HepG2 (cell line): ENCODE data around the gene CTF1. TPM values are rescaled to one million over a fixed set of nuclear protein-coding genes. Genes with fewer than 3 reads are reported as not detected.

Source experiments
- ARHGAP35 ChIP-seq: sonication (generic); formaldehyde crosslinking; IDR thresholded peaks from 2 replicates; pipeline ENCODE4 v1.9.0; 2022; ENCODE audit warnings: mild to moderate bottlenecking, inconsistent platforms, moderate library complexity, missing genetic modification reagents, borderline replicate concordance
- ARNTL ChIP-seq: sonication (generic); formaldehyde crosslinking; IDR thresholded peaks from 2 replicates; pipeline ENCODE4 v1.4.0; 2020; ENCODE audit warnings: mild to moderate bottlenecking, missing genetic modification reagents
- DR1 ChIP-seq: sonication (generic); formaldehyde crosslinking; IDR thresholded peaks from 2 replicates; pipeline ENCODE4 v1.8.0; 2021; ENCODE audit warnings: mild to moderate bottlenecking, missing genetic modification reagents, inconsistent platforms
- FOXP1 ChIP-seq, 2 experiments: fragments of 450-650 bp in 1 of 2; IDR thresholded peaks; 2 replicates each; pipeline ENCODE4 v1.6.1; 2017 to 2018; ENCODE audit warnings: antibody characterized with exemption in 1 of 2
- GPBP1L1 ChIP-seq: sonication (generic); formaldehyde crosslinking; IDR thresholded peaks from 2 replicates; pipeline ENCODE4 v1.5.0; 2020; ENCODE audit warnings: mild to moderate bottlenecking, missing genetic modification reagents
- KLF6 ChIP-seq: IDR thresholded peaks from 2 replicates; pipeline ENCODE4 v1.8.0; 2016; ENCODE audit warnings: missing biosample characterization, missing genetic modification reagents
- MYC ChIP-seq: sonication (generic); formaldehyde crosslinking; IDR thresholded peaks from 2 replicates; pipeline ENCODE4 v1.9.0; 2021; ENCODE audit warnings: missing genetic modification reagents, borderline replicate concordance
- PLRG1 ChIP-seq: fragments of 450-650 bp; conservative IDR thresholded peaks from 2 replicates; pipeline ENCODE4 v1.6.1; 2016
- SP1 ChIP-seq, 2 experiments: fragments of 450-650 bp in 1 of 2; sonication (generic) in 1 of 2; formaldehyde crosslinking in 1 of 2; IDR thresholded peaks; 2 replicates each; pipeline versions ENCODE4 v1.4.0 to v1.6.1; 2016 to 2020; ENCODE audit warnings: missing genetic modification reagents in 1 of 2
- SP4 ChIP-seq: sonication (generic); formaldehyde crosslinking; IDR thresholded peaks from 2 replicates; pipeline ENCODE4 v1.8.1; 2023; ENCODE audit warnings: mild to moderate bottlenecking, missing genetic modification reagents
- SRSF4 ChIP-seq: fragments of 200-400 bp; formaldehyde crosslinking; IDR thresholded peaks from one replicate; pipeline ENCODE4 v1.6.1; 2018; ENCODE audit warnings: mild to moderate bottlenecking, low read depth, low read length, moderate library complexity; ENCODE audit not compliant: poor library complexity, severe bottlenecking
- STAT5B ChIP-seq: sonication (generic); formaldehyde crosslinking; IDR thresholded peaks from 2 replicates; pipeline ENCODE4 v1.4.0; 2020; ENCODE audit warnings: missing genetic modification reagents
- TAF1 ChIP-seq: sonication (generic); formaldehyde crosslinking; IDR thresholded peaks from 2 replicates; pipeline ENCODE4 v1.4.0; 2020; ENCODE audit warnings: missing genetic modification reagents
- ZNF746 ChIP-seq: sonication (generic); formaldehyde crosslinking; IDR thresholded peaks from 2 replicates; pipeline ENCODE4 v1.8.0; 2022; ENCODE audit warnings: mild to moderate bottlenecking, missing genetic modification reagents
- ZNF749 ChIP-seq: sonication (generic); formaldehyde crosslinking; IDR thresholded peaks from 2 replicates; pipeline ENCODE4 v1.8.0; 2022; ENCODE audit warnings: mild to moderate bottlenecking, missing genetic modification reagents, moderate library complexity, borderline replicate concordance
- ZNF883 ChIP-seq: sonication (generic); formaldehyde crosslinking; IDR thresholded peaks from 2 replicates; pipeline ENCODE4 v1.5.1; 2020; ENCODE audit warnings: mild to moderate bottlenecking, missing genetic modification reagents; ENCODE audit errors: not compliant biosample characterization
- ZSCAN9 ChIP-seq: IDR thresholded peaks from 2 replicates; pipeline ENCODE4 v1.6.1; 2016; ENCODE audit warnings: borderline replicate concordance
- polyA plus RNA-seq, 8 experiments: library from polyadenylated mRNA; depleted of rRNA in 3 of 8; stranded (reverse) in 7 of 8; unstranded in 1 of 8; fragments of >200 nt; fragmentation: Illumina TruSeq in 4 of 8; extraction: Trizol in 4 of 8; gene quantifications; 2 replicates each; pipeline versions ENCODE4 v1.2.1 to v1.2.3, GENCODE V29; 2011 to 2016; ENCODE audit warnings: low read depth in 4 of 8, missing spikeins in 1 of 8, mixed read lengths in 1 of 8; ENCODE audit not compliant: insufficient read depth in 1 of 8
- total RNA-seq, 5 experiments: library from RNA; depleted of rRNA; stranded (reverse); fragments of >200 nt; fragmentation: Illumina TruSeq; extraction: Trizol; gene quantifications; 2 replicates each; pipeline ENCODE4 v1.2.3, GENCODE V29; 2016; ENCODE audit warnings: low read depth in 1 of 5
- TF ChIP-seq, protein P1 (sequence below): sonication (generic); formaldehyde crosslinking; IDR thresholded peaks from 2 replicates; pipeline ENCODE4 v1.4.0; 2020; ENCODE audit warnings: missing genetic modification reagents, borderline replicate concordance
- TF ChIP-seq, protein P2 (sequence below): sonication (generic); formaldehyde crosslinking; conservative IDR thresholded peaks from 2 replicates; pipeline ENCODE4 v1.8.1; 2023; ENCODE audit warnings: missing genetic modification reagents
- TF ChIP-seq, protein P3 (sequence below): sonication (generic); formaldehyde crosslinking; IDR thresholded peaks from 2 replicates; pipeline ENCODE4 v1.4.0; 2020; ENCODE audit warnings: missing genetic modification reagents
- TF ChIP-seq, protein P4 (sequence below): sonication (generic); formaldehyde crosslinking; IDR thresholded peaks from 2 replicates; pipeline ENCODE4 v1.8.1; 2023; ENCODE audit warnings: missing genetic modification reagents, mild to moderate bottlenecking, borderline replicate concordance
- TF ChIP-seq, protein P5 (sequence below): IDR thresholded peaks from 2 replicates; pipeline ENCODE4 v1.6.1; 2016; ENCODE audit warnings: low read depth, borderline replicate concordance

CTF1 gene
- total and polyA plus RNA-seq, 2 of the 13 experiments (the other 11 are each of a cell fraction or from before 2014, with no cell fraction given) = 0.13 to 1.8 TPM

GRCh38 chr16:30893744-30894539 lies 2.5 kb upstream of the CTF1 start, which contains the start of gene BCL7C (continued):
- TF ChIP-seq, protein P1, sequence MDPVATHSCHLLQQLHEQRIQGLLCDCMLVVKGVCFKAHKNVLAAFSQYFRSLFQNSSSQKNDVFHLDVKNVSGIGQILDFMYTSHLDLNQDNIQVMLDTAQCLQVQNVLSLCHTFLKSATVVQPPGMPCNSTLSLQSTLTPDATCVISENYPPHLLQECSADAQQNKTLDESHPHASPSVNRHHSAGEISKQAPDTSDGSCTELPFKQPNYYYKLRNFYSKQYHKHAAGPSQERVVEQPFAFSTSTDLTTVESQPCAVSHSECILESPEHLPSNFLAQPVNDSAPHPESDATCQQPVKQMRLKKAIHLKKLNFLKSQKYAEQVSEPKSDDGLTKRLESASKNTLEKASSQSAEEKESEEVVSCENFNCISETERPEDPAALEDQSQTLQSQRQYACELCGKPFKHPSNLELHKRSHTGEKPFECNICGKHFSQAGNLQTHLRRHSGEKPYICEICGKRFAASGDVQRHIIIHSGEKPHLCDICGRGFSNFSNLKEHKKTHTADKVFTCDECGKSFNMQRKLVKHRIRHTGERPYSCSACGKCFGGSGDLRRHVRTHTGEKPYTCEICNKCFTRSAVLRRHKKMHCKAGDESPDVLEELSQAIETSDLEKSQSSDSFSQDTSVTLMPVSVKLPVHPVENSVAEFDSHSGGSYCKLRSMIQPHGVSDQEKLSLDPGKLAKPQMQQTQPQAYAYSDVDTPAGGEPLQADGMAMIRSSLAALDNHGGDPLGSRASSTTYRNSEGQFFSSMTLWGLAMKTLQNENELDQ (CRISPR knock-in tag) = 0 out of 2 replicates have a peak, but pooled peaks have one; percentile 29
- peak; percentile 99 for TF ChIP-seq ZNF749 (CRISPR knock-in tag)
- peak; percentile 54; the same call in 1 of the 2 replicates for TF ChIP-seq KLF6
- no peak for TF ChIP-seq PLRG1
- peak; percentile 96; the same call in 1 of the 2 replicates for TF ChIP-seq STAT5B (CRISPR knock-in tag)
- TF ChIP-seq ZNF883 (CRISPR knock-in tag) = peak; percentile 87
- TF ChIP-seq DR1 = peak; percentile 84; the same call in 1 of the 2 replicates
- peak; percentile 71; the same call in 1 of the 2 replicates for TF ChIP-seq ZSCAN9 (CRISPR knock-in tag)
- no peak for TF ChIP-seq GPBP1L1
- TF ChIP-seq, protein P2, sequence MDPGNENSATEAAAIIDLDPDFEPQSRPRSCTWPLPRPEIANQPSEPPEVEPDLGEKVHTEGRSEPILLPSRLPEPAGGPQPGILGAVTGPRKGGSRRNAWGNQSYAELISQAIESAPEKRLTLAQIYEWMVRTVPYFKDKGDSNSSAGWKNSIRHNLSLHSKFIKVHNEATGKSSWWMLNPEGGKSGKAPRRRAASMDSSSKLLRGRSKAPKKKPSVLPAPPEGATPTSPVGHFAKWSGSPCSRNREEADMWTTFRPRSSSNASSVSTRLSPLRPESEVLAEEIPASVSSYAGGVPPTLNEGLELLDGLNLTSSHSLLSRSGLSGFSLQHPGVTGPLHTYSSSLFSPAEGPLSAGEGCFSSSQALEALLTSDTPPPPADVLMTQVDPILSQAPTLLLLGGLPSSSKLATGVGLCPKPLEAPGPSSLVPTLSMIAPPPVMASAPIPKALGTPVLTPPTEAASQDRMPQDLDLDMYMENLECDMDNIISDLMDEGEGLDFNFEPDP (CRISPR knock-in tag) = peak; percentile 98; the same call in 1 of the 2 replicates
- peak; percentile 72 for TF ChIP-seq TAF1 (CRISPR knock-in tag)
- TF ChIP-seq SP4 = peak; percentile 94
- TF ChIP-seq, protein P3, sequence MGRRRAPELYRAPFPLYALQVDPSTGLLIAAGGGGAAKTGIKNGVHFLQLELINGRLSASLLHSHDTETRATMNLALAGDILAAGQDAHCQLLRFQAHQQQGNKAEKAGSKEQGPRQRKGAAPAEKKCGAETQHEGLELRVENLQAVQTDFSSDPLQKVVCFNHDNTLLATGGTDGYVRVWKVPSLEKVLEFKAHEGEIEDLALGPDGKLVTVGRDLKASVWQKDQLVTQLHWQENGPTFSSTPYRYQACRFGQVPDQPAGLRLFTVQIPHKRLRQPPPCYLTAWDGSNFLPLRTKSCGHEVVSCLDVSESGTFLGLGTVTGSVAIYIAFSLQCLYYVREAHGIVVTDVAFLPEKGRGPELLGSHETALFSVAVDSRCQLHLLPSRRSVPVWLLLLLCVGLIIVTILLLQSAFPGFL (CRISPR knock-in tag) = peak; percentile 91
- peak; percentile 99 for TF ChIP-seq MYC (CRISPR knock-in tag)
- TF ChIP-seq ARHGAP35 (CRISPR knock-in tag) = peak; percentile 97
- no peak for TF ChIP-seq ZNF746 (CRISPR knock-in tag)
- no peak for TF ChIP-seq SRSF4
- TF ChIP-seq FOXP1 (IDR thresholded peaks at IDR 0.05) = no peak
- no peak for TF ChIP-seq FOXP1 (CRISPR knock-in tag; IDR thresholded peaks at IDR 0.05)
- TF ChIP-seq, protein P4, sequence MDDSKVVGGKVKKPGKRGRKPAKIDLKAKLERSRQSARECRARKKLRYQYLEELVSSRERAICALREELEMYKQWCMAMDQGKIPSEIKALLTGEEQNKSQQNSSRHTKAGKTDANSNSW = peak; percentile 99; the same call in 1 of the 2 replicates
- no peak; the same call in 1 of the 2 replicates for TF ChIP-seq SP1 (IDR thresholded peaks at IDR 0.05)
- TF ChIP-seq SP1 (CRISPR knock-in tag; IDR thresholded peaks at IDR 0.05) = peak; percentile 91
- TF ChIP-seq, protein P5, sequence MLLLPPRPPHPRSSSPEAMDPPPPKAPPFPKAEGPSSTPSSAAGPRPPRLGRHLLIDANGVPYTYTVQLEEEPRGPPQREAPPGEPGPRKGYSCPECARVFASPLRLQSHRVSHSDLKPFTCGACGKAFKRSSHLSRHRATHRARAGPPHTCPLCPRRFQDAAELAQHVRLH (CRISPR knock-in tag) = peak; percentile 82; the same call in 1 of the 2 replicates
- TF ChIP-seq ARNTL = peak; percentile 82
